ENCODE data around the gene PTPN21. TPM values are rescaled to one million over a fixed set of nuclear protein-coding genes. Genes with fewer than 3 reads are reported as not detected.
"Not testable (repeated sequence)": the region's sequence is repeated elsewhere in the genome, so short reads cannot be mapped to it uniquely, and the experiment has no call there.

PTPN21 gene
- total and polyA plus RNA-seq, 2 donors: 14.5 to 22.4 TPM

DNA sequence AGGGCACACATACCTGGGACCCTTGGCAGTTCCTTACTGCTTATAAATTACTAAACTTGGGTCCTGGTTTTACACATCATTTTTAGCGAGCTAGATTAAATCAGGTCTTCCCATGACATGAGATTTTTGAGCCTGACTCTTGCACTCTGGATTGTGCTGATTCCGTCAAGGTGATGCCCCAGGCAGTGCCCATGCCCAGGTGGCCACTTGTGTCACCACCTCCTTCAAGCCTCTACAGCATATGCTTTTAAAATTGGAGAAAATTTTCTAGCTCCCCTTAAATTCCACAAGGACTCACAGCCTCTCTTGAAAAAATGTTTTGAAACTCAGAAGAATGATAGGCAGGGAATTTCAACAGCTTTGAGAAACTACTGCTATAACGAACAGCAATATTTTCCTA is 9.6 kb downstream of the PTPN21 start:
- Histone ChIP-seq H3K36me3 (ENCODE audit: insufficient read depth) (peaks cover 4% of the 10 kb centered on the region), H3K4me3 (ENCODE audit: low read depth, low read length) (no peak overlapping the region), H3K27ac (ENCODE audit: low read depth) (no peak overlapping the region), H3K4me1 (ENCODE audit: insufficient read depth) (no peaks in the 10 kb centered on the region)
- DNase-seq (ENCODE audit: extremely low spot score): no peak
- WGBS: 92% methylated on average over 3 of the region's 3 CpGs

- no peak overlapping the region for H3K4me3 ChIP-seq (ENCODE audit: low read depth, low read length)
- DNase-seq (ENCODE audit: extremely low spot score): no peak
- H3K36me3 ChIP-seq (ENCODE audit: insufficient read depth): peaks cover 1% of the 10 kb centered on the region
- 80% methylated on average over 6 of the region's 6 CpGs for WGBS
- no peaks in the 10 kb centered on the region for H3K4me1 ChIP-seq (ENCODE audit: insufficient read depth)
- no peak overlapping the region for H3K27ac ChIP-seq (ENCODE audit: low read depth)
Measured at GRCh38 chr14:88542857-88543795, 11.7 kb downstream of the PTPN21 start.

DNA sequence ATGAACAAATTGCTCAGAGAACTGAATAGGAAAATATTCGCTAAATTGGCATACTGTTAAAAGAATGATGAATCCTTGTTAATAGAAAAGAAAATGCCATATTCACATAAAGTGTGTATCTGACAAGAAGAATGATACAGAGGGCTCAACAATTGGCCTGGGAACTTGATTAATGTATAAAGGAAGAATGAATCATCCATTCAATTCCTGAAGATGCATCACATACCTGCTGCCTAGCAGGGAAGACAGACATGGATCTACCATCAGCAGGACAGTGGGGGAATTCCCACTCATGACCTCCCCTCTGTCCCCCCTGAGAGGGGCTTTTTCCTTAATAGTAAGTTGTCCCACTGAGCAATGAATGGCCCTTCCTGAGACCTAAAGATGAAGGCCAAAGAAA is 13.5 kb downstream of the PTPN21 start:
- Histone ChIP-seq H3K4me3 (ENCODE audit: low read depth, low read length) (no peak overlapping the region), H3K36me3 (ENCODE audit: insufficient read depth) (no peaks in the 10 kb centered on the region), H3K27ac (ENCODE audit: low read depth) (no peak overlapping the region), H3K4me1 (ENCODE audit: insufficient read depth) (no peaks in the 10 kb centered on the region)
- DNase-seq (ENCODE audit: extremely low spot score): no peak
- 91% methylated on average over 1 of the region's 1 CpG for WGBS

GRCh38 chr14:88535813-88536212 is 19.0 kb downstream of the PTPN21 start:
- no peak for DNase-seq (ENCODE audit: extremely low spot score)
- H3K4me3 ChIP-seq (ENCODE audit: low read depth, low read length): no peak overlapping the region
- 27% methylated on average over 4 of the region's 4 CpGs for WGBS
- H3K27ac ChIP-seq (ENCODE audit: low read depth): no peak overlapping the region
- H3K36me3 ChIP-seq (ENCODE audit: insufficient read depth): no peaks in the 10 kb centered on the region
- no peaks in the 10 kb centered on the region for H3K4me1 ChIP-seq (ENCODE audit: insufficient read depth)

DNA sequence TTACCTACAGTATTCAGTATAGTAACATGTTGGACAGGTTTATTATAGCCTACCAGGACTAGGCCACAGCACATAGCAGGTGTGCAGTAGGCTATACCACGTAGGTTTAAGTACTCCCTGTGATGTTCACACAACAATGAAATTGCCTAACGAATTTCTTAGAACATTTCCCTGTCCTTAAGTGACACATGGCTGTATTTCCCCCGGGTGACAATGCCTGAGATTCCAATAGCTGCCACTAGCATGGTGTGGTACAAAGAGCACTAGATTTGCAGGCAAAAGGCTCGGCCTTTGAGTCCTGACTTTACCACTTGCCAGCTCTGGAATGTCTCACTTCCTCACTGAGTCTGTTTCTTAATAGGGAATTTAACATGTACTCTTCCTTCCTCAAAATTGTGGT is 19.7 kb downstream of the PTPN21 start:
- no peaks in the 10 kb centered on the region for H3K4me1 ChIP-seq (ENCODE audit: insufficient read depth)
- WGBS: 71% methylated on average over 4 of the region's 4 CpGs
- no peaks in the 10 kb centered on the region for H3K36me3 ChIP-seq (ENCODE audit: insufficient read depth)
- no peak overlapping the region for H3K4me3 ChIP-seq (ENCODE audit: low read depth, low read length)
- H3K27ac ChIP-seq (ENCODE audit: low read depth): no peak overlapping the region
- no peak for DNase-seq (ENCODE audit: extremely low spot score)

GRCh38 chr14:88533064-88533602 is 21.7 kb downstream of the PTPN21 start:
- no peaks in the 10 kb centered on the region for H3K36me3 ChIP-seq (ENCODE audit: insufficient read depth)
- no peak for DNase-seq (ENCODE audit: extremely low spot score)
- H3K4me3 ChIP-seq (ENCODE audit: low read depth, low read length): no peak overlapping the region
- H3K4me1 ChIP-seq (ENCODE audit: insufficient read depth): no peaks in the 10 kb centered on the region
- H3K27ac ChIP-seq (ENCODE audit: low read depth): no peak overlapping the region
- WGBS: 89% methylated on average over 6 of the region's 6 CpGs

DNA sequence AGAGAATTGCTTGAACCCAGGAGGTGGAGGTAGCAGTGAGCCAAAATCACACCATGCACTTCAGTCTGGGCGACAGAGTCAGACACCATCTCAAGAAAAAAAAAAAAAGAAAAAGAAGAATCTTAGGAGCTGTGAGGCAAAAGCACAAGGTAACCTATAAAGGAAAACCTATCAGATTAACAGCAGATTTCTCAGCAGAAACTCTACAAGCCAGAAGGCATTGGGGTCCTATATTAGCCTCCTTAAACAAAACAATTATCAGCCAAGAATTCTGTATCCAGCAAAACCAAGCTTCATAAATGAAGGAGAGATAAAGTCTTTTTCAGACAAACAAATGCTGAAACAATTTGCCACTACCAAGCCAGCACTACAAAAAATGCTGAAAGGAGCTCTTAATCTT is 24.9 kb downstream of the PTPN21 start:
- not testable (repeated sequence) for H3K27ac ChIP-seq (ENCODE audit: low read depth)
- WGBS: 100% methylated on average over 1 of the region's 1 CpG

DNA sequence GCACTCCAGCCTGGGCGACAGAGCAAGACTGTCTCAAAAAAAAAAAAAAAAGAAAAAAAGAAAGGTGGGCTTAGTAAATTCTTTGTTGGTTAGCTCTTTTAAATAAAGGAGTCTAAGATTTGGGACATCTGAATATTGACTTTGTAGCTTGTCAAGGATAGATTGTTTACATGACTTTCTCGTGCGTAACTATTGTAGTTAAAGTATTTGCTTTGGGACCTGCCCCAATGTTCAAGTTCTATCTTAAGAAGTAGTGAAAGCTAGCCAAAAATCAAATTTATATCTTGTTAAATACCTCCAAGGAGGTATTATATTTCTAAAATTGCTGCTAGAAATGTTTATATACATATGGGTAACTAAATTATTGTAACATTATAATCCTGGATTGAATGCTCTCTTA is 32.4 kb downstream of the PTPN21 start:
- H3K4me1 ChIP-seq (ENCODE audit: insufficient read depth): no peaks in the 10 kb centered on the region
- H3K27ac ChIP-seq (ENCODE audit: low read depth): no peak overlapping the region
- no peak overlapping the region for H3K4me3 ChIP-seq (ENCODE audit: low read depth, low read length)
- WGBS: 61% methylated on average over 3 of the region's 3 CpGs
- DNase-seq (ENCODE audit: extremely low spot score): no peak
- H3K36me3 ChIP-seq (ENCODE audit: insufficient read depth): no peaks in the 10 kb centered on the region

More for the DNA sequence above, 24.9 kb downstream of the PTPN21 start:
- H3K36me3 ChIP-seq (ENCODE audit: insufficient read depth); H3K4me3 ChIP-seq (ENCODE audit: low read depth, low read length); DNase-seq (ENCODE audit: extremely low spot score); H3K4me1 ChIP-seq (ENCODE audit: insufficient read depth): not testable (repeated sequence)

DNA sequence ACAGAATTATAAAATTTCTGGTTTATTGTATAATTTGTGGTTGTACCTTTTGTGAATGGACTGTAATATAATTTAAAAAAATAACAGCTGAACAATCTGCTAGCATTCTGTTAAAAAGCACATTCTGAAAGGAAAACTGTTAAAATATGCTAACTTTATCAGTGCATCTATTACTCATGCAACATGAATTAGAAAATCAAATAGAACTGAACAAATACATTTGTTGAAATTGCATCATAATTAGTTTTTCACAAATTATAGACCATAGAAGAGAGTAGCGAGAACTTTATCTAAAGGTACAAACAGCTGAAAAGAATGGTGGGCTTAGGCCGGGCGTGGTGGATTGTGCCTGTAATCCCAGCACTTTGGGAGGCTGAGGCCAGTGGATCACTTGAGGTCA is 33.0 kb downstream of the PTPN21 start:
- Histone ChIP-seq H3K27ac (ENCODE audit: low read depth) (no peak overlapping the region), H3K36me3 (ENCODE audit: insufficient read depth) (no peaks in the 10 kb centered on the region), H3K4me3 (ENCODE audit: low read depth, low read length) (no peak overlapping the region), H3K4me1 (ENCODE audit: insufficient read depth) (no peaks in the 10 kb centered on the region)
- DNase-seq (ENCODE audit: extremely low spot score): no peak
- 96% methylated on average over 3 of the region's 3 CpGs for WGBS

DNA sequence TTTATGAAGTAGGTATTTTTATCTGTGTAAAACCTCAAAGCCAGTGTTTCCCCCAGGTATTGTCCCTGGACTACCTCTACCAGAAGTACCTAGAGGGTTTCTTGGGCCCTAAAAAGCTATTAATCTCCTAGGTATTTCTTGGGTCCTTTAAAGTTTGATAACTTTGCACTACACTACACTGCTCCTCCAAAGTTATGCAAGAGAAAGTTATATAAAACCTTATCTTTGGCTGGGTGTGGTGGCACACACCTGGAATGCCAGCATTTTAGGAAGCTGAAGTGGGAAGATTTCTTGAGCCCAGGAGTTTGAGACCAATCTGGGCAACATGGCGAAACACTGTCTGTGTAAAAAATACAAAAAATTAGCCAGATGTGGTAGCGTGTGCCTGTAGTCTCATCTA is 34.9 kb downstream of the PTPN21 start:
- WGBS: 91% methylated on average over 2 of the region's 2 CpGs

DNA sequence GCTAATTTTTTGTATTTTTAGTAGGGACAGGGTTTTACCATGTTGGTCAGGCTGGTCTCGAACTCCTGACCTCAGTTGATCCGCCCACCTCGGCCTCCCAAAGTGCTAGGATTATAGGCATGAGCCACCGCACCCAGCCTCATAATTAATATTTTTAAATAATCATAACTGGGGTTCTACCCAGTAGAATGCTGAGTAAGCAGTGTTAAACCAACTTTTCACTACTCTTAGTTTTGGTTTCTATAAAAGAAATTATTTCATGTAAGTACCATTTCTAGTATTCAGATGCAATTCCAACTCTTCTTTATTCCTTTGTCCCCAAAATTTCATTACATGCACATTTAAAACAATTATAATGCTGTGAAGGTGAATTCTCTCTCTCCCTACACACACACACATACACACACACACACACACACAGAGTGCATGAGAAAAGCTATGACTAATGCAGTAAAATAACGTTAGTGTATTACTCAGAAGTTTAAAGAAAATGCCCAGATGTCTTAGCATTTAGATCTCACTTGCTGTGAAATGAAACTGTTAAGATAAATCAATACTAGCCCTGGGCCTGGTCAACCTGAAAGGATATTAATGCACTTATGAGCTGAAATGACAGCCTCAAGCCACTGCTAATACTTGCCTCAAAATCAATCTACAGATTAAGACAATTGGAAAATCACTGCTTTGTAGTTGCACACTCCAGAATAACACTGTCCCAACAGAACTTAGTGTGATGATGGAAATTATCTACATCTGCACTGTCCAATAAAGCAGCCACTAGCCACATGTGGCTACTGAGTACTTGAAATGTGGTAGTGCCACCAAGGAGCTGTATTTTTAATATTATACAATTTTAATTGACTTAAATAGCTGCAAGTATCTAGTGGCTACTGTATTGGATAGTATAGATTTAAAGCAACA is 36.0 kb downstream of the PTPN21 start:
- DNase-seq (ENCODE audit: extremely low spot score): no peak
- Histone ChIP-seq H3K4me1 (ENCODE audit: insufficient read depth) (no peaks in the 10 kb centered on the region), H3K36me3 (ENCODE audit: insufficient read depth) (peaks cover 2% of the 10 kb centered on the region), H3K27ac (ENCODE audit: low read depth) (no peak overlapping the region), H3K4me3 (ENCODE audit: low read depth, low read length) (no peak overlapping the region)
- 77% methylated on average over 5 of the region's 5 CpGs for WGBS

More for the DNA sequence above, 34.9 kb downstream of the PTPN21 start:
- Histone ChIP-seq H3K27ac (ENCODE audit: low read depth) (no peak overlapping the region), H3K36me3 (ENCODE audit: insufficient read depth) (peaks cover 2% of the 10 kb centered on the region), H3K4me1 (ENCODE audit: insufficient read depth) (no peaks in the 10 kb centered on the region), H3K4me3 (ENCODE audit: low read depth, low read length) (no peak overlapping the region)
- DNase-seq (ENCODE audit: extremely low spot score): no peak

- H3K4me3 ChIP-seq (ENCODE audit: low read depth, low read length): no peak overlapping the region
- WGBS: 71% methylated on average over 7 of the region's 7 CpGs
Measured at GRCh38 chr14:88516861-88517357, 37.9 kb downstream of the PTPN21 start.

GRCh38 chr14:88515499-88516221 is 39.1 kb downstream of the PTPN21 start:
- Histone ChIP-seq H3K4me1 (ENCODE audit: insufficient read depth) (no peaks in the 10 kb centered on the region), H3K36me3 (ENCODE audit: insufficient read depth) (peaks cover 2% of the 10 kb centered on the region), H3K27ac (ENCODE audit: low read depth) (no peak overlapping the region), H3K4me3 (ENCODE audit: low read depth, low read length) (no peak overlapping the region)
- no peak for DNase-seq (ENCODE audit: extremely low spot score)
- 85% methylated on average over 1 of the region's 1 CpG for WGBS

More at GRCh38 chr14:88516861-88517357, 37.9 kb downstream of the PTPN21 start:
- Histone ChIP-seq H3K4me1 (ENCODE audit: insufficient read depth) (no peaks in the 10 kb centered on the region), H3K27ac (ENCODE audit: low read depth) (no peak overlapping the region), H3K36me3 (ENCODE audit: insufficient read depth) (peaks cover 2% of the 10 kb centered on the region)
- no peak for DNase-seq (ENCODE audit: extremely low spot score)

All from urinary bladder (tissue), 4 donors.